GM18861 (cell line): ENCODE results near the gene NISCH.

Experiments
- ATAC-seq: cut with Tn5 transposase; IDR thresholded peaks from one replicate; pipeline ENCODE4 v1.9.1; 2021; ENCODE audit not compliant: unreplicated experiment

The NISCH gene

DNA sequence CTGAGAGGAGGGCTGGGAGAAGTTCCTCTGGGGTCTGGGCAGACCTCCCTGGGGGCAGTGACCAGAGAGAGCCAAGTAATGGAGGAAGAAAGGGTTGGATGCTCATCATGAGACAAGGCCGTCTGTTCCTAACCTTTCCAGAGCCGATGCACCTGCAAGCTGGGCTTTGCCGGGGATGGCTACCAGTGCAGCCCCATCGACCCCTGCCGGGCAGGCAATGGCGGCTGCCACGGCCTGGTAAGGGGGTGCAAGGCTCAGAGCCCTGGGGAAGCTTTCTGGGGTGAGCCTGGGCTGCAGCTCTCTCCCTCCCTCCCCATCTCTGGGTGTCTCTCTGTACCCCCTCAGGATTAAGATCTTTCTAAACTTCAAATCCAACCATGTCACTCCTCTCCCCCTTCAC lies 56.1 kb downstream of the NISCH start:
- no peak for ATAC-seq

DNA sequence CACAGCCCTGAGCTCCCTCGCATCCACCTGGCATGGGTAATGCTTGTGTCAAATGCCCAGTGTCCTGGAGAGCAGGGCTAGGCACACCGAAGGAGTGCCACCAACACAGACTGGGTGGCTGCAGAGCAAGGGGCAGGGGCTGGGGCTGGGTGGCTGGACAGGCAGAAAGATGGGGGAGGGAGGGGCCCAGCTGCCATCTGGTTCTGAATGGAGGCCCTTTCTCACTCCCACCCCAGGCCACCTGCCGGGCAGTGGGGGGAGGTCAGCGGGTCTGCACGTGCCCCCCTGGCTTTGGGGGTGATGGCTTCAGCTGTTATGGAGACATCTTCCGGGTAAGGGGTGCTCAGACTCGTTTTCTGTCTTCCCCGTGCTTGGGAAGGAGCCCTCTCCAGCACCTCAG lies 56.7 kb downstream of the NISCH start:
- no peak for ATAC-seq

DNA sequence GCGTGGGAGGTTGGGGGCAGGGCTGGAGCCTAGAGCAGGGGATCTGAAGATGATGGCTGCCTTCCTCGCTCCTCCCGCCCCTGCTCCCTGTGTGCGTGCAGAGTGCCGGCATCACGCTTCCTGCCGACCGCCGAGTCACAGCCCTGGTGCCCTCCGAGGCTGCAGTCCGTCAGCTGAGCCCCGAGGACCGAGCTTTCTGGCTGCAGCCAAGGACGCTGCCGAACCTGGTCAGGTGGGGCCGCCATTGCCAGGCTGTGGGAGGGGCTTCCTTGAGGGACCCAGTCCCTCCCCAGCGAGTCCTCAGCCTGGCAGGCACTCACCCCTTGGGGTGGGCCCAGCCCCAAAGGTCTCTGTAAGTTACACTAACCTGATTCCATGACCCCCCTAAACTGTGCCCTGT lies 57.3 kb downstream of the NISCH start:
- no peak for ATAC-seq

- no peak for ATAC-seq
Measured at GRCh38 chr3:52513281-52513680, 57.9 kb downstream of the NISCH start.

- ATAC-seq, result no peak
Measured at GRCh38 chr3:52514576-52514975, 59.2 kb downstream of the NISCH start.

DNA sequence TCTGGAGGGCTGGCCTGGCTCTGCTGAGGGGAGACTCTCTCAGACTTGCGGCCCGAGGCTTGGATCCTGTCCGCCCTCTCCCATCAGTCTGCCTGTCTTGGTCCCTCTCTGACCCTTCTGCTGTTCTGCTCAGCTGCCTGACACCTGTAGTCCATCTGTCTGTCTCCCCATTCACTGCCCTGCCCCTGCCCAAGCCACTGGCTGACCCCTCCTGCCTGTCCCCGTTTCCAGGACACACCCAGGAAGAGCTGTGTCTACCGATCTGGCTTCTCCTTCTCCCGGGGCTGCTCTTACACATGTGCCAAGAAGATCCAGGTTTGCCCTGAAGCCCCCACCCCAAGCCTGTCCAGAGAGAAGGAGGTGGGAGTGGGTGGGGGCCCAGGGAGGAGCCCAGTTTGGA lies 59.8 kb downstream of the NISCH start:
- no peak for ATAC-seq

- no peak for ATAC-seq
Measured at GRCh38 chr3:52516509-52517195, 61.2 kb downstream of the NISCH start.

DNA sequence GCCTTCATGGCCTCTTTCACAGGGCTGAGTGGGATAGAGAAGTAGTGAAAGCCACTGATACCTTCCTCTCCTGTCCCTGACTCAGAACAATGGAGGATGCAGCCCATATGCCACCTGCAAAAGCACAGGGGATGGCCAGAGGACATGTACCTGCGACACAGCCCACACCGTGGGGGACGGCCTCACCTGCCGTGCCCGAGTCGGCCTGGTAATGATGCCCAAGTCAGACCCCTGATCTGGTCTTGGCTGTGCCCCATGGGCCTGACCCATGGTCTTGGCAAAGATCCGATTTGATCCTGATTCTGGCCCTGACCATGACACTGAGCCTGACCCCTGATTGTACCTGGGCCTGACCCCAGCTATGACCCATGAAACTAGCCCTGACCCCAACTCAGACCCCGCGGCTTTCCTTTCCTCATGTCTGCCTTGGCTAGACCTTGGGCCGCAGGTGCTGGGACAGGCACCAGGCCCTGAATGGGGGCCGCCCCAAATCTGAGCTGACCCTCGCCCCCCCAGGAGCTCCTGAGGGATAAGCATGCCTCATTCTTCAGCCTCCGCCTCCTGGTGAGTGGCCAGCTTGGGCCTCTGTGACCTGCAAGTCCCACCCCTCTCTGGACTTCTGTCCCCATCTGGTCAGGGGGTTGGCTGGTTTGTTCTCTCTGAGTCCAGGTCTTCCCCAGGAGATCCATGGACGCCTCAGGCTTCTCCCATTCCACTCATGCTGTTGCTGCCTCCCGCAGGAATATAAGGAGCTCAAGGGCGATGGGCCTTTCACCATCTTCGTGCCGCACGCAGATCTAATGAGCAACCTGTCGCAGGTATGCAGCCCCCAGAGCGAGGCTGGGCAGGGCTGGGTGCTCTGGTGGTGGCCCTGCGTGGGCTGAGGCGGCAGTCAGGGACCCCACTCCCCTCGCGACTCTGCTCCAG lies 62.7 kb downstream of the NISCH start:
- ATAC-seq, result no peak

GRCh38 chr3:52518723-52519444 lies 63.5 kb downstream of the NISCH start:
- no peak for ATAC-seq

DNA sequence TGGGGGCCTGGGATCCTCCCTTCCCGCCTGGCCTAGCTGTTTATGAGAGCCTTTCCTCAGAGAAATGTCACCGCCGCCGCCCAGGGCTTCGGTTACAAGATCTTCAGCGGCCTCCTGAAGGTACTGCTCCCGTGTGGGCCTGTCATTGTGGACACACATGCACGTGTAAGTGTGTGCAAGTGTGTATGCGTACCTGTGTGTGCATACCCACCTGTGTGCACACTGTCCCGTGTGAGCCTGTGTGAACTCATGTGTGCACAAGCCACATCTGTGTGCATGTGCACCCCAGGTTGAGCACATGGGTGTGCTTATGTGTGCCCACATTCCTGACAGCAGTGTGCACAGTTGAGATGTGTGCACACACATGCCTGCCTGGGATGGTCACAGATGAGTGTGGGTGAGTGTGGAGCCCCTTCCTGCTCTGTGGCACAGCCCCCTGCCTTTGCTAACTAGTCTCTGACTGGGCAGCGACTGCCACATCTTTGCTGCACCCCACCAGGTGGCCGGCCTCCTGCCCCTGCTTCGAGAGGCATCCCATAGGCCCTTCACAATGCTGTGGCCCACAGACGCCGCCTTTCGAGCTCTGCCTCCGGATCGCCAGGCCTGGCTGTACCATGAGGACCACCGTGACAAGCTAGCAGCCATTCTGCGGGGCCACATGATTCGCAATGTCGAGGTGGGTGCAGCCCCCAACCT lies 64.2 kb downstream of the NISCH start:
- no peak for ATAC-seq

DNA sequence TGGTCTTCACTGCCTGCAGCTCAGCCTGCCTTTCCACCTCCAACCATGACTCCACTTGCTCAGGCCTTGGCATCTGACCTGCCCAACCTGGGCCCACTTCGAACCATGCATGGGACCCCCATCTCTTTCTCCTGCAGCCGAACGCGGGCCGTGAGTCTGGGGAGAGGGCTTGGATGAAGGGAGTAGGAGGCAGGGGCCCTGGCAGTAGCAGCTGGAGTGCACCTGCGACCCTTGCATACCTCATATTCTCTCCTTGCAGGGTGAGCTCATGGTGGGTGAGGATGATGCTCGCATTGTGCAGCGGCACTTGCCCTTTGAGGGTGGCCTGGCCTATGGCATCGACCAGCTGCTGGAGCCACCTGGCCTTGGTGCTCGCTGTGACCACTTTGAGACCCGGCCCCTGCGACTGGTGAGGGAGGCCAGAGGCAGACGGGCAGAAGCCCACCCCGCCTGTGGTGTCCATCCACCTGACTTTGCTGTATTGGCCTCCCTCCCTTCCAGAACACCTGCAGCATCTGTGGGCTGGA lies 64.8 kb downstream of the NISCH start:
- ATAC-seq, result no peak

DNA sequence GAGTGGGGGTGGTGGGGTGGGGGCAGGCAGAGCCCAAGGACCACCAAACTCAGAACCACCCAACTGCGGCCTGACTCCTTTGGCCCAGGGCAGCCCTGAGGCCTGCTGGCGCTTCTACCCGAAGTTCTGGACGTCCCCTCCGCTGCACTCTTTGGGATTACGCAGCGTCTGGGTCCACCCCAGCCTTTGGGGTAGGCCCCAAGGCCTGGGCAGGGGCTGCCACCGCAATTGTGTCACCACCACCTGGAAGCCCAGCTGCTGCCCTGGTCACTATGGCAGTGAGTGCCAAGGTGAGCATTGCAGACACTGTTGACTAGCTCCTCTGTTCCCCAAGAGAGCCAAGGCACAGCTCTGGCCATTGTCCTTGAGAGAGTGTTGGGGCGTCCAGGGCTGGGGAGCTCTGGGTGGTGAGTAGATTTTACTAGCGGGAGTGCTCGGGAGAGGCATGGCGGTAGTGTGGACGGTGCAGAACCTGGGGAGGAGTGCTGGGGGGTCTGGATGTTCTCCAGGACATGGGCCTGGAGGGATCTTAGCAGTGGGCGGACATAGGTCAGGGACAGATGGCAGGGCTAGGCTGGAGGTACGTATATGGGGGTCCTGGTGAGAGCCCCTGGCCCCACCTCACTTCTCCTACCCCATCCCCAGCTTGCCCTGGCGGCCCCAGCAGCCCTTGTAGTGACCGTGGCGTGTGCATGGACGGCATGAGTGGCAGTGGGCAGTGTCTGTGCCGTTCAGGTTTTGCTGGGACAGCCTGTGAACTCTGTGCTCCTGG lies 65.5 kb downstream of the NISCH start:
- no peak for ATAC-seq

GRCh38 chr3:52521488-52521824 lies 66.1 kb downstream of the NISCH start:
- ATAC-seq, result no peak

- ATAC-seq, result no peak
Measured at GRCh38 chr3:52521881-52522650, 66.7 kb downstream of the NISCH start.

GRCh38 chr3:52522651-52523251 lies 67.3 kb downstream of the NISCH start:
- ATAC-seq, result no peak

DNA sequence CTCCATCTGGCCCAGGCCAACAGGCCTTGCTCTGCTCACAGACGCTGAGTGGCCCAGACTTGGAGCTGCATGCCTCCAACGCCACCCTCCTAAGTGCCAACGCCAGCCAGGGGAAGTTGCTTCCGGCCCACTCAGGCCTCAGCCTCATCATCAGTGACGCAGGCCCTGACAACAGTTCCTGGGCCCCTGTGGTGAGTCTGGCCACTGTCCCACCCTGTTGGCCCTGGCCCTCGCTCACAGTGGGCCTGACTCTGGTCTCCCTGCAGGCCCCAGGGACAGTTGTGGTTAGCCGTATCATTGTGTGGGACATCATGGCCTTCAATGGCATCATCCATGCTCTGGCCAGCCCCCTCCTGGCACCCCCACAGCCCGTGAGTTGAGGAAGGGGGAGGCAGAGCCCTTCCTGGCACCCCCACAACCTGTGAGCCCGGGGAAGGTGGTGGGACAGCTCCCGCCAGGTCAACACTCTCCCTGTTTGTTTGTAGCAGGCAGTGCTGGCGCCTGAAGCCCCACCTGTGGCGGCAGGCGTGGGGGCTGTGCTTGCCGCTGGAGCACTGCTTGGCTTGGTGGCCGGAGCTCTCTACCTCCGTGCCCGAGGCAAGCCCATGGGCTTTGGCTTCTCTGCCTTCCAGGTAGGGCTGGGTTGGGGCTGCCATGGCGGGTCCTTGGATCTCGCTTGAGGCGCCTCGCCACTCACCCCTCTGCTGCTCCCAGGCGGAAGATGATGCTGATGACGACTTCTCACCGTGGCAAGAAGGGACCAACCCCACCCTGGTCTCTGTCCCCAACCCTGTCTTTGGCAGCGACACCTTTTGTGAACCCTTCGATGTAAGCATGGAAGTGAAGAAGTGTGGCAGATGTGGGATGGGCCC lies 68.2 kb downstream of the NISCH start:
- no peak for ATAC-seq

GRCh38 chr3:52524258-52524751 lies 68.9 kb downstream of the NISCH start:
- ATAC-seq, result no peak
